GM12878 (cell line): ENCODE data around the gene NOSTRIN. TPM values are rescaled to one million over a fixed set of nuclear protein-coding genes. Genes with fewer than 3 reads are reported as not detected.

Experiments used
- ATAC-seq: fragments of 200-7000 bp; cut with Tn5 transposase; 3 replicates; pipeline ENCODE4 v1.9.1; 2020; ENCODE audit warnings: mild to moderate bottlenecking, moderate library complexity
- BruUV-seq: library from RNA; stranded (reverse); fragments of 400-500 nt; replicated peaks from 2 replicates; lab custom pipeline; 2021; lab: Mats Ljungman, UMichigan
- CTCF ChIA-PET: fragments of 300-600 bp; sonication (Branson Sonifier 250); formaldehyde crosslinking; extraction: SDS; loops from one replicate; lab custom pipeline; 2021; ENCODE audit warnings: inconsistent platforms; lab: Yijun Ruan, JAX
- POLR2A ChIA-PET: fragments of 350-600 bp; formaldehyde crosslinking; extraction: SDS; loops from one replicate; lab custom pipeline; 2021; ENCODE audit warnings: inconsistent platforms; lab: Charles Lee
- RAD21 ChIA-PET: fragments of 300-600 bp; sonication (Branson Sonifier 250); formaldehyde crosslinking; loops from one replicate; lab custom pipeline; 2023; ENCODE audit warnings: antibody characterized with exemption; ENCODE audit not compliant: unreplicated experiment; lab: Charles Lee
- SMC1A ChIA-PET: fragments of 300-600 bp; sonication (Branson Sonifier 250); formaldehyde crosslinking; loops from one replicate; lab custom pipeline; 2023; ENCODE audit not compliant: unreplicated experiment, uncharacterized antibody; lab: Charles Lee
- DNase-seq: peaks from one replicate; pipeline ENCODE4 v3.0.0-alpha.2; 2011; ENCODE audit warnings: low read depth, low spot score
- FAIRE-seq: peaks from 3 replicates; lab custom pipeline; 2011; peaks lifted over from hg19 to GRCh38; lab: Jason Lieb, UNC
- H2AFZ ChIP-seq: 2 replicates; pipeline ENCODE4 v1.6.0; 2011; ENCODE audit warnings: low read depth, low read length, control low read depth; ENCODE audit not compliant: control insufficient read depth
- H3K27ac ChIP-seq: 2 replicates; pipeline ENCODE4 v1.5.1; 2011; ENCODE audit warnings: control low read depth; ENCODE audit not compliant: control insufficient read depth, insufficient read depth
- H3K27me3 ChIP-seq, 2 experiments: replicated peaks in 1 of 2; 2 replicates each; pipeline versions ENCODE4 v1.6.0 to v1.6.1; 2011; ENCODE audit warnings: low read length in 1 of 2; ENCODE audit not compliant: control insufficient read depth in 2 of 2, insufficient read depth in 2 of 2
- H3K36me3 ChIP-seq, 2 experiments: 2 replicates each; pipeline ENCODE4 v1.5.1; 2011; ENCODE audit warnings: low read length in 1 of 2; ENCODE audit not compliant: control insufficient read depth in 2 of 2, insufficient read depth in 2 of 2
- H3K4me1 ChIP-seq: 2 replicates; pipeline ENCODE4 v1.6.1; 2011; ENCODE audit warnings: mild to moderate bottlenecking, low read length, moderate library complexity, mixed read lengths; ENCODE audit not compliant: control insufficient read depth, insufficient read depth
- H3K4me2 ChIP-seq: 2 replicates; pipeline ENCODE4 v1.6.0; 2011; ENCODE audit warnings: control low read depth; ENCODE audit not compliant: control insufficient read depth, insufficient read depth
- H3K4me3 ChIP-seq: fragments of 200-600 bp; sonication (generic); 2 replicates; pipeline ENCODE4 v1.5.1; 2016
- H3K79me2 ChIP-seq: 2 replicates; pipeline ENCODE4 v1.6.0; 2011; ENCODE audit warnings: low read length; ENCODE audit not compliant: control insufficient read depth, insufficient read depth
- H3K9ac ChIP-seq: 2 replicates; pipeline ENCODE4 v1.8.0; 2011; ENCODE audit warnings: low read length, control low read depth, mixed read lengths; ENCODE audit not compliant: control insufficient read depth, insufficient read depth
- H3K9me3 ChIP-seq: replicated peaks from 3 replicates; pipeline ENCODE4 v1.5.1; 2011; ENCODE audit warnings: mild to moderate bottlenecking, low read length; ENCODE audit not compliant: control insufficient read depth, insufficient read depth
- H4K20me1 ChIP-seq: 2 replicates; pipeline ENCODE4 v1.6.0; 2011; ENCODE audit not compliant: control insufficient read depth, insufficient read depth
- BCL3 ChIP-seq: IDR thresholded peaks from 2 replicates; pipeline ENCODE4 v1.6.1; 2011; ENCODE audit warnings: borderline replicate concordance, low read depth, mild to moderate bottlenecking, moderate library complexity, low read length; ENCODE audit not compliant: insufficient read depth, poor library complexity, severe bottlenecking
- CHD4 ChIP-seq: fragments of 200-600 bp; sonication (generic); IDR thresholded peaks from 2 replicates; pipeline ENCODE4 v1.6.1; 2016; ENCODE audit warnings: mild to moderate bottlenecking
- EP300 ChIP-seq, 2 experiments: fragments of 150-350 bp in 1 of 2; IDR thresholded peaks; 2 replicates each; pipeline ENCODE4 v1.6.1; 2011 to 2012; ENCODE audit warnings: low read depth in 2 of 2, low read length in 2 of 2, borderline replicate concordance in 1 of 2, improper control_type of control experiment in 1 of 2, inconsistent platforms in 1 of 2; ENCODE audit not compliant: control insufficient read depth in 1 of 2
- HDAC2 ChIP-seq: fragments of 200-600 bp; sonication (generic); IDR thresholded peaks from 2 replicates; pipeline ENCODE4 v1.6.1; 2017
- JUNB ChIP-seq: IDR thresholded peaks from 2 replicates; pipeline ENCODE4 v1.6.1; 2016; ENCODE audit warnings: antibody characterized with exemption, mild to moderate bottlenecking
- MAX ChIP-seq: IDR thresholded peaks from 2 replicates; pipeline ENCODE4 v1.6.1; 2012; ENCODE audit warnings: low read depth, low read length, improper control_type of control experiment
- MEF2B ChIP-seq: fragments of 450-650 bp; IDR thresholded peaks from 2 replicates; pipeline ENCODE4 v1.6.1; 2018; ENCODE audit warnings: mild to moderate bottlenecking, moderate library complexity; ENCODE audit not compliant: partially characterized antibody, poor library complexity, severe bottlenecking
- MYC ChIP-seq: IDR thresholded peaks from 2 replicates; pipeline ENCODE4 v1.6.1; 2011; ENCODE audit warnings: mild to moderate bottlenecking, low read length, moderate library complexity, inconsistent platforms; ENCODE audit not compliant: insufficient read depth, insufficient replicate concordance, insufficient read length, severe bottlenecking
- NFIC ChIP-seq: IDR thresholded peaks from 2 replicates; pipeline ENCODE4 v1.6.1; 2012; ENCODE audit warnings: low read depth, mild to moderate bottlenecking, inconsistent platforms, low read length, moderate library complexity
- NFYA ChIP-seq: IDR thresholded peaks from 2 replicates; pipeline ENCODE4 v1.6.1; 2011; ENCODE audit warnings: low read depth, mild to moderate bottlenecking, low read length, improper control_type of control experiment, borderline replicate concordance
- NR2C1 ChIP-seq: fragments of 450-650 bp; IDR thresholded peaks from 2 replicates; pipeline ENCODE4 v1.6.1; 2017; ENCODE audit warnings: antibody characterized with exemption, mild to moderate bottlenecking, moderate library complexity
- USF2 ChIP-seq: IDR thresholded peaks from 2 replicates; pipeline ENCODE4 v1.6.1; 2011; ENCODE audit warnings: low read depth, low read length, improper control_type of control experiment, borderline replicate concordance
- ZNF592 ChIP-seq: fragments of 450-650 bp; IDR thresholded peaks from 2 replicates; pipeline ENCODE4 v1.6.1; 2017; ENCODE audit warnings: mild to moderate bottlenecking, moderate library complexity
- WGBS: methylation state at CpG from one replicate; pipeline ENCODE4 v1.1.6; 2016; ENCODE audit warnings: low lambda C conversion rate; ENCODE audit not compliant: insufficient replicate concordance, insufficient coverage; ENCODE audit errors: missing lambda C conversion rate; 5-methylcytosine and 5-hydroxymethylcytosine counted together
- in situ Hi-C: fragments of 300-500 bp; cut with MboI; formaldehyde crosslinking; loops from 9 replicates; pipeline ENCODE4 v1.14.3; 2018; ENCODE audit warnings: mixed read lengths
- intact Hi-C: fragments of 100-400 bp; cut with micrococcal nuclease; formaldehyde crosslinking; loops from one replicate; pipeline ENCODE4 v1.14.2; 2022; ENCODE audit not compliant: unreplicated experiment
- polyA plus RNA-seq, 11 experiments: library from polyadenylated mRNA; depleted of rRNA in 4 of 11; unstranded in 6 of 11; stranded (reverse) in 5 of 11; fragments of >200 nt; fragmentation: Nextera tagmentation in 4 of 11; fragmentation: Illumina TruSeq in 1 of 11; extraction: Ambion mirVana in 4 of 11; extraction: Trizol in 1 of 11; gene quantifications; 1 replicate in 1 of 11; 2 replicates in 10 of 11; pipeline versions ENCODE4 v1.2.1 to v1.2.3, GENCODE V29; 2011 to 2016; ENCODE audit warnings: inconsistent platforms in 2 of 11, missing spikeins in 2 of 11, low read depth in 1 of 11
- total RNA-seq, 4 experiments: library from RNA; depleted of rRNA in 3 of 4; stranded (reverse); fragments of >200 nt in 3 of 4; fragmentation: Illumina TruSeq in 1 of 4; extraction: Trizol in 1 of 4; gene quantifications; 2 replicates each; pipeline versions ENCODE4 v1.2.1 to v1.2.3, GENCODE V29; 2013 to 2021

Gene NOSTRIN
- total and polyA plus RNA-seq, 10 of the 15 experiments (the other 5 are each of a cell fraction or from before 2014, with no cell fraction given), result 0.13 to 0.42 (median 0.37) TPM; not detected in 5

- no peak for FAIRE-seq
These were observed 101.9 kb downstream of the NOSTRIN start for GRCh38 chr2:168904358-168904757.

More at GRCh38 chr2:168904358-168904757, 101.9 kb downstream of the NOSTRIN start:
- intact Hi-C loops, result no loop called here
- H3K79me2 ChIP-seq, result no peaks in the 10 kb centered on the region
- no peak overlapping the region for H3K27ac ChIP-seq
- WGBS, result 63% methylated on average over 3 of the region's 3 CpGs
- no TSS peak for BruUV-seq
- DNase-seq (no peak), ATAC-seq (no peak)
- TF ChIP-seq BCL3 (no peak), MYC (no peak), ZNF592 (no peak), HDAC2 (no peak), NR2C1 (no peak), JUNB (no peak), CHD4 (no peak), USF2 (no peak), EP300 (IDR thresholded peaks at IDR 0.05; ENCODE audit: borderline replicate concordance in 1 of 2, control insufficient read depth in 1 of 2, low read depth in 2 of 2, low read length in 2 of 2) (no peak), MAX (no peak), MEF2B (no peak), NFYA (no peak), NFIC (no peak)
- ChIA-PET CTCF (no interaction called here), SMC1A (no interaction called here), RAD21 (no interaction called here), POLR2A (no interaction called here)
- H3K4me1 ChIP-seq, result no peaks in the 10 kb centered on the region
- no peaks in the 10 kb centered on the region for H3K36me3 ChIP-seq
- in situ Hi-C loops, result no loop called here
- H3K9ac ChIP-seq, result no peak overlapping the region
- H3K4me3 ChIP-seq, result no peak overlapping the region
- H3K27me3 ChIP-seq, result no peaks in the 10 kb centered on the region; a peak in 1 of 4 replicates
- H3K9me3 ChIP-seq, result no peaks in the 10 kb centered on the region
- no peak overlapping the region for H3K4me2 ChIP-seq
- H4K20me1 ChIP-seq, result no peaks in the 10 kb centered on the region
- H2AFZ ChIP-seq, result no peak overlapping the region
